CD4-positive, alpha-beta T cell treated with Interleukin-15 for 4 hours (primary cell): ENCODE results near the gene KIF12.
"Not testable (repeated sequence)": the region's sequence is repeated elsewhere in the genome, so short reads cannot be mapped to it uniquely, and the experiment has no call there.

Experiments
- DNase-seq: peaks from one replicate; pipeline ENCODE4 v3.0.0-alpha.2; 2020; ENCODE audit warnings: low spot score

KIF12 gene

DNA sequence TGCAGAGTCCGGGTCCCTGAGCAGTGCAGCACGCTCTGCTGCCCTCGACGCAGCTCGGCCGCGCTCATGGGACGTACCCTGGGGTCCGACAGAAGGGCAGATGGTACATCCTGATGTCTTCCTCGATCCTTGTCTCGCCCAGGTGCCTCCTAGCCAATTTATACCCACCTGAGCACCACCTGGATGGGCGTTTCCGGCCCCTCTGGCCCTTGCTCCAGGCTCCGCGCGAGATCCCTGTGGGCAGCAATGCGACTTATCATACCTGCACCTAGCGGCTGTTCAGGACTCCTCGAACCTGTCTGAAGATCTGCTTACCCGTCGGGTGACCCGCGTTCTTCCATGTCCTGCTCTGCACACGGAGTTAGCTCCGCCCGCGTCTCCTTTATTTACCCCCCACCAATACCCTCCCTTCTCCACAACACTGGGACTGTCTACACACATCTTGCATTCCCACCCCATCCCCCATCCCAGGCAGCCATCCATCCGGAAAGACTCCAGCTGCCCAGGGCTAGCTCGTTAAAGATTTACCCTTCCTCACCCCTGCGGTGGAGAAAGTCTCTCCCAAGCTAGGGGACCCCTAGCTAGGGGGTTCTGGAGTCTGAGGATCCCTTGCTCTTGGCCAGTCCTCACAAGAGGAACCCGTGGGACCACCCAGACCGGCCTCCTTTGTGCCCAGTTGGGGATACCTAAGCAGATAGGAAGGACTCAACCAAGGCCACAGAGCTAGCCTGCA lies at the start of gene KIF12:
Gene KIF12 (minus strand): TSS at position 357 of the 733 bp plus-strand sequence. CDS start 16 bp downstream, at position 341.
- no peak for DNase-seq

DNA sequence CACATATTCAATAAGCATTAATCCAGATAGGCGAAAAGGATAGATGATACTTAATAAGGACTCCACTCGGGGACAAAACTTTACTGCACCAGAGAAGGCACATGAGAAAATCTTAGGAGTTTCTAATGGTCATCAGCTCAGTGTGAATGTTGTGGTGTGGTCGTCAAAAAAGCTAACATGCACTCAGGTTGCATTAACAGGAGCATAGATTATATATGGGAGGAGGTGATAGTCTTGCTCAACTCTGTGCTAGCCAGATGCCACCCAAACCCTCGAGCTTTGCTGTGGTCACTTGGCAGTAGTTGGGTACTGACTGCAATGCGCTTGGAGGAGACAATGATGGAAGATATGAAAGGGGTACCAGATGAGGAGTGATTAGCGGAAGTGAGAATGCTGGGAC lies 47.6 kb upstream of the KIF12 start:
- DNase-seq = no peak

DNA sequence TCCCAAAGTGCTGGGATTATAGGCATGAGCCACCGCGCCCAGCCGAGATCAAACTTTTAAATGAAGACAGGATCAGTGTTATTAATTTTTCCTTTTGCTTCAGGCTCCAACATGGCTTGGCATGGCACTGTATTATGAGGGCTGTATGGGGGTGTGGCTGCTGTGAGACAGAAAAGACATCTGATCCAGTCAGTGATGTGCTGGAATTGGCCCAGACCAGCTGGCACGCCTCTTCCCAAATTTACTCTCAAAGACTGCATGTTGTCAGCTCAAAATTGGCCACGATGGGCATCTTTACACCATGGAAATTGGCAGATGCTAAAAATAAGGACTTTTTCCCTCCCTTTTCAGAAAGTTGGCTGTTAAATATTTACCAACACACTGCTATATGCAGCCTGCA lies 44.1 kb upstream of the KIF12 start:
- DNase-seq = no peak

DNA sequence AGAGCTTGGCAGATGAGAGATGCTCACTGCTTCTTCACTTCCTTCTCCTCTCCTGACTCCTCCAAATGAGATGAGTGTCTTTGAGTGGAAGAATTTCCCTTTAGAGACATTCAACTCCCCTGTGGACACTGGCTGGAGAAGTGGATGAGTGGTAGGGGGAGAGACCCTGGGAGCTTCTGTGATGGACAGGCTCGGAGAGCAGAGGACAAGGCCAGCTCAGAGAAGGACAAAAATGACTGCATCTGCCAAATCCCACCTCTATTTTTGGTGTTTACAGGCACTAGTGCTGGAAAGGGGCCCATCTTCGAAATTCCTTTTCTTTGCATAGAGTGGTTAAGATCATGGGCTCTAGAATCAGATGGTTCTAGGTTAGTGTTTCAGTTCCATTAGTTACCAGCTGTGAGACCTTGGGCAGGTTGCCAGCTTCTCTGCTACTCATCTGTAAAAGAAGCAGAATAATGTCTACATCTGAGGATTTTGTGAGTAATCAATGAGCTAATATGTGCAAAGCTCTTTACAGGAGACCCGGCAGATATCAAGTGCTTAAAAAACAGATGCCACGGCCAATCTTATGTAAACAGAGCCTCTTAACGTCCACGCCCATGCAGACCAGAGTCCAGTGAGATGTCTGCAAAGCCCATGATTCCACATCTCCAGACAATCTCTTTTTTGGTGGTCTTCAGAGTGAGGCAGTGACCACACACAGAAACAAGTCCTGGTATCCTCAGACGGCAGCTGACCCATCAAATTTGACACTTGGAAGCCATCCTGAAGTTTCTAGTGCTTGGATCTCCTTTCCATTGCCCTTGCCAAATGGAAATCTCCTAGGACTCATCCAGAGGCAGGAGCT lies 42.7 kb upstream of the KIF12 start:
- no peak for DNase-seq

DNA sequence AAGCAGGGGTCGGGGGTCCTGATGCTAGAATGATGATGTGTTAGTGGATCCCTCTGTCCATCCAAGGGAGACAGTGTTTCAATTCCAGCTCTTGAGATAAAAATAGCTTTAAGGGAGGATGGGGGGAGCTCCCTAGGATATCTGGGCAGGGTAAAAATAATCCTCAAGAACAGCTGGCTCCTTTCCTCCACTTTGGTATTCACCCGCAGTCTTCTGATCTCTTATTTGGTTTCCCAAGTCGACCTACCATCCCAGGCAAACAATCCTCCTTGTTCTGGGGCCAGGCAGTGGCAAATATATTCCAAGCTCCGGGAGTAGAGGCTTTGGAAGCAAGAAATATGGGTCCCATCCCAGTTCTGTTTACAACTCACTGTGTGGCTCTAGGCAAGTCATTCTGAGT lies 41.8 kb upstream of the KIF12 start:
- no peak for DNase-seq

DNA sequence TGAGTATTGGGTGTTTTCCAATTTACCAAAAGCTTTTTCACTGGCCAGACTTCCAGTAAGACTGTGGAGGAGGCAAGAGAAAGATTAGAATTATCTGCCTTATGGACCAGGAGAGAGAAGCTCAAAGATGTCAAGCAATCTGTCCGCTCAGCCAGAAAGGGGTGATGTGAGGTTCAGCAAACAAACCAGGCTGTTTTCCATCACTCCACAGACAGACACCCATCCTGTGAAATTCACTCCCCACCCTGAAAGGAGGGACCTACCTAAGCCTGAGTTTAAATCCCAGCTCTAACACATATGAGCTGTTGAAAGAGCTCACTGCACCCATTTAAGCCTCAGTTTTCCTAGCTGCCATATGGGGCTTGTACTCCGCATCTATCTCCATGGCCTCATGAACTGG lies 41.3 kb upstream of the KIF12 start:
- no peak for DNase-seq

DNA sequence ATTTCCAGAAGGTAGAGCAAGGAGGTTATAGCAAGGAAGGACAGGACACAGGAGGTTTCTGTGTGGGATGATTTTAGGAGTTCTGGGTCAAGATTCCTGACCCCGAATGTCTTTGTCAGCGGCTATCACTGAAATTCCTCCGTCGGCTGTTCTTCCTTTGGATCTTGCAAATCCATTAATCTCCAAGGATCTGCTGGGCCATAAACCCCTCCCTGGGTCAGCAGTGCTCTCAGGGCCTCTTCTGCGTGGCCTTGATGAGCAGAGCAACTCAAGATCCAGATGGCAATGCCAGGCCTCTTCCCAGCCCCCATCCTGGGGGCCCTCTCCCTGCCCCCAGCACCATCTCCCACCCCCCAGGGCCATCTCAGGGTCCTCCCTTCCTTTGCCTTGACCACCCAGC lies 40.0 kb upstream of the KIF12 start:
- no peak for DNase-seq

DNA sequence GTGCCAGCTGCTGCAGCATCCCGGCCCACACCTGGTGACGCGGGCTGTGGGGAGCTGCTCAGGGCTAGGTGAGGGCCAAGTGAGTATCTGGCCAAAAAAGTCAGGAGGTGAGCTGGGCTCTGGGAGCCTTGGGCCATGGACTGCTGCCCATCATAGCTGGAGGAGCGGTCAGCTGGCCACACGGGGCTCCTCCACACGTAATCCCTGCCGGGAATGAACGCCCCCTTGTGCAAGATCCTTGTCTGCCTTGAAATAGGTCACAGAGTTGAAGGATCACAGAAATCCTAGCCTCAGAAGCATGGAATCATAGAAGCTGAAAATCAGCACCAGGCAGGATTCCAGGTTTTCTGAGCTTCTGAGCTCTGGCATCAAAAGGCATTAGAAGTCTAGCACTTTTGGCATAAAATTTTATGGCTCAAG lies 39.5 kb upstream of the KIF12 start:
- DNase-seq = no peak

DNA sequence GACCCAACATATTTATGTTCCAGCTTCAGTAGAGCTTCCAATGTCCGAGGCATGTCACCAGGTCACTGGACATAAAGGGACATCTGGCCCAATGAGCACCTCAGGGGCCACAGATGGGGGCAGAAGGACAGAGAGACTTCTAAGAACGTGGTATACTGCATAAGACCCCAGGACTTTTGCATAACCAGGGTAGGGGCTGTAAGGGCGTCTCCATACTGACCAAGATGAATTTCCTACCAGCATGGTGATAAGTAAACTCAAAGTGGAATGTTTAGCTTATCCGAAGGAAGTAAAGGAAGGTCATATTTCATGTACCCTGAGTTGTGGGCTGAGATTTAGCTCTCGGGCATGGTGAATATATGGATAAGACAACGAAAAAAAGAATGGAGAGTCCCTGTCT lies 38.7 kb upstream of the KIF12 start:
- no peak for DNase-seq

DNA sequence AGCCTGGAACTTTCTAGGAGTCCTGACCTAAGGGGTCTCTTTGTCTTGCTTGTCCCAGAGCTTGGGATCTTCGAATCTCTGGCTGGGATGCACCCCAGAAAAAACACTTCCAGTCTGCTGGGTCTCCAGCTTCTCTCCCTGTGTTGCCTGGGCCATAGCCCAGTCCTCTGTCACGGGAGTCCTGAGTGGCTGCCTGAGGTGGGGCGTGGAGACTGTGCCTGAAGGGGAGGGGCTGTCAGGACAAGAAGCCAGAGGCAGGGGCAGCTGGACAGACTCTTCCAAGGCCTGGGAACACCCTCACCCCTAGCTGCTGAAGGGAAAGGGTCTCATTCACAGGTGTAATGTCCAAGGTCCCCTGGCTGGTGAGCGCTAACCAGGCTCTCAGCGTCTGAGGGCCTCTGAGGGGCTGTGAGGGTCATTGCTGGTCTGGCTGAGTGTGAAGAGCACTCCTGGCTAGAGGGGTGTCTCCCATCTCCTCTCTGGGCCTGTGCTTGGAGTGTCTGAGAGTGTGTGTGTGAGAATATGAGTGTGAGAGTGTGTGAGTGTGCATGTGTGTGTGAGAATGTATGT lies 35.8 kb upstream of the KIF12 start:
- no peak for DNase-seq

DNA sequence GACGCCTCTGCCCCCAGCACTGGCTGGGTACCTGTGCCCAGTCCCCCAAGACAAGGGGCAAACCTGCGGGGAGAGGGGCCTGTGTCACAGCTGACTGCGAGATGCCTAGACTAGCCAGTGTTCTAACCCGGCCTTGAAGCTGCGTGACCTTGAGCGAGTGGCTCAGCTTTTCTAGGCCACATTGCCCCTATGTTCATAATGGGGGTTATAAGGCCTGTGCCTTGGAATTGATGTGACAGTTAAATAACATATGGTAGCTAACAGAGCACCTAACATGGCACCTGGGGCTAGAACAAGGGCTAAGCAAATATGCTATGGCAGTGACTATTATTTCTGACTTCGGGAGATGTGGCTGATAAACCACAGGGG lies 33.4 kb upstream of the KIF12 start:
- DNase-seq = no peak

DNA sequence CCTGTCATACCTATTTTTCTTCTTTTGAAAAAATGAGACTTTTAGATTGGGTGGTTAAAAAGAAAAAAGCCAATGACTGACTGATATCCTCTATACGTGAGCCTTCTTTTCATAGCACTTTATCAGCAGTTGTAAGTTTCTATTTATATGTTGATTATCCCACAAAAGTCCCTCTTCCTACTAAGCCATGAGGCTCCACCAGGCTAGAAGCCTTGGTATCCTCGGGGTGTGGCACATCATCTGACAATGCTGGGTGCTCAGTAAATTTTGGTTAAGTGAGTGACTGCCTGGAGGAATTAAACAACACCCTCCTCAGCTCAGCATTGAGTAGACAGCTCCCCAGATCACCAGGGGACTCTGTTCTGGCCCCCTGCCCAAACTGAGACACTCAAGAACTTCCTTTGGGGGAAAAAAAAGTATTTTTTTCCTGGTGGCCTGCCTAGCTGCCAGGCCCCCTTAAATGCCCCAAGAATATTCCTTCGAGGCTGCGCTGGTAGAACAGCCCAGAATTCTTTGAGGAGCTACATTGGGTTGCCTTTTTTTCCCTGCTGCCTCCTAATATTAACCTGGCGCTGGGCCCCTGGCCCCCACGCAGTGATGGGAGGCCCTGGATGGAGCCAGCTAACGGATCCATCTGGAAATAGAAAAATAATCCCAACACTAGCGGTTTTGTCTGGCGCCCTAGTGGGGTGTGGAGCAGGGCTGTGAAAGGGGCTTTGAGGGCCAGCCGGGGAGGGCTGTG lies 32.9 kb upstream of the KIF12 start:
- DNase-seq = no peak

DNA sequence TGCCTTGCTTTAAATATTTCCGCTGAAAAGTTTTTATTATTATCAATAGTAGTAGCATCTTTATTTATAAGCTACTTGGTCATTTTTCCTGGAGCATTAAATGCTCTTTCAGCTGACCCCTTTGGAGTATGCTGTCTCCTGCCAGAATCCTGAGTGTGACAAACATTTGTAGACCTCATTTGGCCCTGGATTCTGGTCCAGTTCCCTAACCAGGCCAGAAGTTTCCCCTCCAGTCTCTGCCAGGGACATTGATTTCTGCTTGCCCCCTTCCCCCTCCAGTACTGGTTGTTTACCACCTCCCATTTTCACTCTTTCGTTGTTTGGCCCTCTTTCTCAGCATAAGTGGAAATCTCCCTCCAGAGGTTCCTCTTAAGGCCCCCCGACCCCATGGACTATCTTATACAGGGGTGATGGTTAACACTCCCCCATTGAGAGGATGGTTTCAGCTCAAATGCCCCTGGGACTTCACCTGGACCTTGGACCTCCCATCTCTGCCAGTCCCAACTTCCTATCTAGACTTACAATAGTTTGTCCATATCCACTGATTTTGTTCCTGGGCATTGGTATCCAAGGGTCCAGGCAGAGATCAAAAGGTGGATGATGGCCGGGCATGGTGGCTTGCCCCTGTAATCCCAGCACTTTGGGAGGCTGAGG lies 31.7 kb upstream of the KIF12 start:
- DNase-seq = no peak

DNA sequence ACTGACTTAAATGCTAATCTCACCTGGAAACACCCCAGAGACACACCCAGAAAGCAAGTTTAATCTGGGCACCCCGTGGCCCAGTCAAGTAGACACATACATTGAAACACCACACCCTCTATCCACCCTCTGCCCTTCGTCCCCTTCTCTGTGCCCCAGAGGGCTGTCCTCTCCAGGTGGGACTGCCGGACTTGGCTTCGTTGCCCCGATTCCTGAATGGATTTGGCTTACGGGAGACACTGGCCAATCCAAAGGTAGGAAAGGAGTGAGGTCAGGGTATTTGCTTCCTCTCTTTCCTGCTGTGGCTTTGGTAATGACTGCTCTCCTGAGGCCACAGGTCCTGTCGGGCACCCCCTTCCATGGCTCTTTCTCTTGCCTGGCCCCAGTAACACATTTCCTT lies 31.0 kb upstream of the KIF12 start:
- DNase-seq = no peak

DNA sequence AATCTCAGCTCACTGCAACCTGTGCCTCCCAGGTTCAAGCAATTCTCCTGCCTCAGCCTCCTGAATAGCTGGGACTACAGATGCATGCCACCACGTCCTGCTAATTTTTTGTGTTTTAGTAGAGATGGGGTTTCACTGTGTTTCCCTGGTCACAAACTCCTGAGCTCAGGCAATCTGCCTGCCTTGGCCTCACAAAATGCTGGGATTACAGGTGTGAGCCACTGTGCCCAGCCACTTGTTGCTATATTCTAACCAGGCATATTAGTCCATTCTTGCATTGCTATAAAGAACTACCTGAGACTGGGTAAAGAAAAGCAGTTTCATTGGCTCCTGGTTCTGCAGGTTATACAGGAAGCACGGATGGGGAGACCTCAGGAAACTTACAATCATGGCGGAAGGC lies 29.7 kb upstream of the KIF12 start:
- DNase-seq = not testable (repeated sequence)

DNA sequence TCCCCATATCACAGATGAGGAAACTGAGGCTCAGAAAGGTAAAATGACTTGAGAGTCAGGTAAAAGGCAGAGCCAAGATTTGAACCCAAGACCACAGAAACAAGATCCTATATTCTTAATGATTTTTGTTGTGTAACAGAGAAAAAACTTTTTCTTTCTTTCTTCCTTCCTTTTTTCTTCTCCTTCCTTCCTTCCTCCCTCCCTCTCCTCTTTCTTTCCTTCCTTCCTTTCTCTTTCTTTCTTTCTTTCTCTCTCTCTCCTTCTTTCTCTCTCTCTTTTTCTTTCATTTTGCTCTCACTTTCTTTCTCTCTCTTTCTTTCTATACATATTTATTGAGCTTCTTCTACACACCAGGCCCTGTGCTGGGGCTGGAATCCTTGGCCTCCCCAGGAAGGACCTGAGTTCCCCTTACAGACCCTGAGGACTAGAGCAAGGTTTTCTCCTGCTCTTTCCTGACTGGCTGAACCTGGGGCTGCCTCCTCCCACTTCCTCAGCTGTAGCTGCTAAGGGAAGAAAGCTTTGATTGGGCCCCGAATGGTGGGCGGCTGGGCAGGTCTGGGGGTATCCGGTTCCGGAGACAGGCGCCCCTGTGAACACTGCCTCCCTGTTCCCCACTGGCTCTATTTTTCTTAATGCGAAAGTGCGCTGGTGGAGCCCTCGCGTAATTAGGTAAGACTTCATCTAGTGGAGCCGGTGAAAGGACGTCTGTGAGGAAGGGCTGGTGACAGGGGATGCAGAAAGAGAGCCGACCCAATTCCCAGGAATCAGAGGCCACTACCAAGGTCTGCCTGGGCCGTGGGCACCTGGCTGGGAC lies 27.4 kb upstream of the KIF12 start:
- no peak for DNase-seq

DNA sequence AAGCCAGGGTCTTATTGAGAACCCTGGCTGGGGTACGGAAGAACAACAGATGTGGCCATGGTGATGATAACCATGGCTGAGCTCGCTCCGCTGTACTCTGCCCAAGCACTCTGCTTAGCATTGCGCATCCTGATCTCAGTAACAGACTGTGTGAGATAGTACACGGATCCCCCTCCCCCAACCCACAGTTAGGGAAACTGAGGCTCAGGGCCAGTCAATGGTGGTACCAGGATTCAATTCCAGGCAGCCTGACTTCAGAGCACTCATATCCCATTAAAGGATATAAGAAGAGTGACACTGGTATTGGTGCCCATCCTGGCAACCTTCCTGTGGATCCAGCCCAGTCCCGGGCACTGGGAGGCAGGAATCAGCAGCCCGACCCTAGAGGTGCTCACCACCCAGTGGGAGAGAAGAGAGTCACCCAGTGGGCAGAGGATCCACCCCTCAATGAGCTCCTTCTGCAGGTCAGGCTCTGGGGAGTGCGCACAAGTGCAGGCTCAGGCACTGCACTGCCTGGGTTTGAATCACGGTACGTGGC lies 26.5 kb upstream of the KIF12 start:
- DNase-seq = no peak

DNA sequence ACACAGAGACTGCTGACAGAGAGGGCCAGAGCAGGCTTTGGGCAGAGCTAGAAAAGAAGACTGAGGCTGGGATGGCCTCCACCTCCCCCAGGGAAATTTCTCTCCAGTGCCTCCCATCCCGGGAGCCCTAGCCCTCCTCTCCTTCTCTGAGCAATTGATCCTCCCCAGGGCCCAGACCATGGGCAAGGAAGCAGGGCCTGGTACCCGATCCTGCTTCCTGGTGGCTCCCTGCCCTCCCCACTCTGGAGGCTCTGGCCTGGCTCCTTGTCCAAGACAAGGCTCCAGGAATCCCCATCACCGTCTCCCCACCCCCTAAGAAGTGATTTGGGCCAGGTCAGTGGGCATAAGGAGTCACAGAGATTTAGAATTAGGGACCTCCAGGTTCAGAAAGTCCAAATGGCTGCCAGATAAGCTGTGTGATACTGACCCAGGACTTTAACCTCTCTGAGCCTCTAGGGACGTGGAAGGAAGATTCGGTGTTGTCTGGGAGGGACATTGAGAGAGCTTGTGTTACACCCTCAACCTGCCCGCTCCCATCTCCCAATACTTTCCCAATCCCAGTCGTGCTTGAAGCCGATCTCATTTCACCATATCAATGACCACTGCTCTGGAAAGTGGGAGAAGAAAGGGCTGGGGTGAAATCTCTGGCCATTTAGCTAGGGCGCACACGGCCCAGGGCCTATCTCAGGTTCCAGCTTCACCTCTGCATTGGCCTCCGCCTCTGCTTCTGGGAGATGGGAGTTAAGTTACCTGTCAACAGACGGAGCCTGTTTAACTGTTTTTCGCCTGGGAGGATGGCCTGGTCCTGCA lies 25.8 kb upstream of the KIF12 start:
- DNase-seq = no peak

DNA sequence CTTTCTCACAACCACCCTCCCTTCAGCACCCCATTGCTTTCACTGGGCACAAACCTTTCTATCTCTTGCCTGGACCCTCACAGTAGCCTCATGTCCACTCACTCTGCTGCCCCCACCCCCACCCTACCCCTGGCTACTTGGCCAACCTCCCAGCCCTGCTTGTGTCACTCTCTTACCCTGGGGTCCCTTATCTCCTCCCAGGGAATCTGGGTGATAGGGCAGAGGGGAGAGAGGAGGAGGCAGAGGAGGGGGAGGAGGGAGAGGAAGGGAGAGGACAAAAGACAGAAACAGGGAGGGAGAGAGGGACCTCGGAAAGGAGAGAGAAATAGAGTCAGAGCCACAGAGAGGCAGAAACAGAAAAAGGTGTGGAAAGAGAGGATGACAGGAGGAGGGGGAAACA lies 25.0 kb upstream of the KIF12 start:
- no peak for DNase-seq
